GM18858 (cell line): ENCODE results near the gene OR2B3.
"Not testable (repeated sequence)": the region's sequence is repeated elsewhere in the genome, so short reads cannot be mapped to it uniquely, and the experiment has no call there.

Experiments
- ATAC-seq: cut with Tn5 transposase; IDR thresholded peaks from one replicate; pipeline ENCODE4 v1.9.1; 2021; ENCODE audit not compliant: unreplicated experiment

OR2B3 gene, protein sequence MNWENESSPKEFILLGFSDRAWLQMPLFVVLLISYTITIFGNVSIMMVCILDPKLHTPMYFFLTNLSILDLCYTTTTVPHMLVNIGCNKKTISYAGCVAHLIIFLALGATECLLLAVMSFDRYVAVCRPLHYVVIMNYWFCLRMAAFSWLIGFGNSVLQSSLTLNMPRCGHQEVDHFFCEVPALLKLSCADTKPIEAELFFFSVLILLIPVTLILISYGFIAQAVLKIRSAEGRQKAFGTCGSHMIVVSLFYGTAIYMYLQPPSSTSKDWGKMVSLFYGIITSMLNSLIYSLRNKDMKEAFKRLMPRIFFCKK

DNA sequence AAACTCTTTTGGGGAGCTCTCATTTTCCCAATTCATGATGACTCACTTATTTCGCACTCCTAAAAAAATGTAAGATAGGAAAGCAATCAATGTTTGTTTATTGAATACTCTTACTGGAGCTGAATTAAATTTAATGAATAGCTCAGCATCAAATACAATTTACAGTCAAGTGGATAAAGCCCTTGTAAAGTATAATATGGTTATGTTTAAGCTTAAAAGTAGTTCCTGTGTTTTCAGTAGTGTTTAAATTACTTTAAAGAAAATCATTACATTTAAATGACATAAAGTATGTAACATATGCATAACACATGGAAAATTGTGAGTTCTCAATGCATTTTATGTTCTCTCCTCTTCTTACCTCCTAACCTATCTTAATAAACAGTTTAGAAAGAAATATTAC lies at the start of gene OR2B3:
Gene OR2B3, minus strand, starts transcription at position 101 of the 400 bp plus-strand sequence. Its CDS starts 65 bp downstream, at position 36.
- no peak for ATAC-seq

DNA sequence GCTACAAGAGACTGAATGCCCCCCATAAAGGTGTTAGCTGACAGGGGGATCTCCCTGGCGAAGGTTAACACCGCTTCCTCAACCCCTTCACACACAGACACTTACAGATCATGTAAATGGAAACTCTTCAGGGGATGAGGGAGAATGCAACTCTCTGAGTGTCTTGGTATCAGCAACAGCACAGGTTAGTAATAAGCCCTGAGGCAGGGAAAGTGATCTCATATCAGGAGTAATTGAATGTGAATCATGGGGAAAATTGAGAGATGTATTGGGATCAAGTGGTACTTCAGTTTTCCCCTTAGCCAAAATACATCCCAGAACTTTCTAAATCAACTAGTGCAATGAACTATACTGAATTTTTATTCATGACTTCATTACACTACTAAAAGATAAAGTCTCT lies 44.6 kb upstream of the OR2B3 start:
- ATAC-seq, result no peak

DNA sequence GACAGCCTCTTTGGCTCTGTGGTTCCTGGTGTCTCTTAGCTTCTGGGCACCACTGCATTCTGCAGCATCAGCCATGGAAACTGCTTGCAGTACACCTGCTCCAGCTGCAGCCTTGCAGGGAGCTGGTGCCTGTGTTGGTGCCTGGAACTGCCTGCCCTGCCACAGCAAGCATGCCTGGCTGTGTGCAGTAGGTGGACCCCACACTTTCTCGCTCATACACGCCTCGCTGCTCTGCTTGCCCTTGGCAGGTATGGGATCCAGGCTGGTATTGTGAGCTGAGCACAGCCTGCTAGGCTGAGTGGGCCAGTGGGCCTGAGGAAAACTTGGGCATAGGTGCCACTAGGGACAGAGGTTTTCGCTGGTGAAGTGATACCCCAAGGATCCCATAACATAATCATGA lies 43.5 kb upstream of the OR2B3 start:
- no peak for ATAC-seq

DNA sequence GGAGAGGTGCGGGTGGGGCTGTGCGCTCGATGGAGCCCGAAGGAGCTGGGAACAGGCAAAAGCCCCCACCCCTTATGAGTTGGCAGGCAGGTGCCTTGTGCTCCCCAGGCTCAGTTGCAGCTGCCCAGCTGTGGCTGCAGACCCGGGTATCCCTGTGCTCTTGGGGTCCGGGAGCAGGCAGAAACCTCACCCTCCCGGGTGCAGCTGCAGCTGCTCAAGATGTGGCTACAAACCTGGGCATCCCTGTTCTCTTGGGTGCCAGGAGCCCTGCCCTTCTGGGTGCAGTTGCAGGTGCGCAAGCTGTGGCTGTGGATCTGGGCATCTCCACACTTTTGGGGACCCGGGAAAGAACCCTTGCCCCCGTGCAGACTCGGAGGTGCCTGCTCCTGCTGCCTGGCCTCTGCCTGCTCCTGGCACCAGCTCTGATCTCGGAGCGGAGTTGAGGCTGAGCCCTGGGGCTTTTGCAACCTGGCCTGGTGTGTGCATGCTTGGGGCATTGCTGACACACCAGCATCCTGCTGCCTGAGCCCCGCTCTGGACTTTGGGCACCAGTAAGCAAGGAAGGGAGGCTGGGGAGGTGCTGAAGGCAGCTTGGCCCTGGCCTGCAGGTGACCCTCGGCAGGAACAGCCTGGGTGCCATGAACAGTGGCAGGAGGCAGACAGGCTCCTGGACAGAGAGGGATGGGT lies 42.4 kb upstream of the OR2B3 start:
- ATAC-seq, result no peak

DNA sequence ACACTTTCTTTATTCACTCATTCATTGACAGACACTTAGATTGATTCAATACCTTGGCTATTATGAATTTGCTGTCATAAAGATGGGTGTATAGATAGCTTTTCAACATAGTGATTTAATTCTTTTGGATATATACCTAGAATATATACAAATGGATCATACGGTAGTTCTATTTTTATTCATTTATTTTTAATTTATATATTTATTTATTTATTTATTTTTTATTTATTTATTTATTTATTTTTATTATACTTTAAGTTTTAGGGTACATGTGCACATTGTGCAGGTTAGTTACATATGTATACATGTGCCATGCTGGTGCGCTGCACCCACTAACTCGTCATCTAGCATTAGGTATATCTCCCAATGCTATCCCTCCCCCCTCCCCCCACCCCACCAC lies 27.9 kb upstream of the OR2B3 start:
- ATAC-seq, result not testable (repeated sequence)

DNA sequence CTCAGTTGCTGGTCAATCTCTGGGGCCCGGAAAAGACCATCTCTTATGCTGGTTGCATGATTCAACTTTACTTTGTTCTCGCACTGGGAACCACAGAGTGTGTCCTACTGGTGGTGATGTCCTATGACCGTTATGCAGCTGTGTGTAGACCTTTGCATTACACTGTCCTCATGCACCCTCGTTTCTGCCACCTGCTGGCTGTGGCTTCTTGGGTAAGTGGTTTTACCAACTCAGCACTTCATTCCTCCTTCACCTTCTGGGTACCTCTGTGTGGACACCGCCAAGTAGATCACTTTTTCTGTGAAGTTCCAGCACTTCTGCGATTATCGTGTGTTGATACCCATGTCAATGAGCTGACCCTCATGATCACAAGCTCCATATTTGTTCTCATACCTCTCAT lies 25.0 kb upstream of the OR2B3 start:
- no peak for ATAC-seq

DNA sequence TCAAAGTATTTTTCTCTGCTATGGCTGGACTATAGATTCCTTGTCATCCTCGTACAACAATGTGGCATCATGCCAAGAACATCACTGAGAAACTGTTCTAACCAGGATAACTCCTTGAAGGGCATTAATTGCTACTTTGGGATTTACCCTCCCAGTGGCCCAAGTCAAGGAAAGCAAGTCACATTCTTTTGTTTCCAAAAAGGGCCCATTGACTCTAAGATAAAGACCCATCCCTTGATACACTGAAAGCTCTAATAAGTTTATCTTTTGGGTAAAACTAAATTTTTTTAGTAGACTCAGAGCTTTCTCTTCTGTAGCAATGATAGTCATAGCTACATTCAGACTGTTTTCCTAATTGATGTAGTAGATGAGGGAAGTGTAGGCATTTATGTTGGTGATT lies 20.6 kb upstream of the OR2B3 start, which contains the start of gene OR2J3:
Gene OR2J3, plus strand, starts transcription at position 301 of the 400 bp plus-strand sequence. CDS start 3,833 bp downstream, outside the sequence.
- ATAC-seq, result no peak

DNA sequence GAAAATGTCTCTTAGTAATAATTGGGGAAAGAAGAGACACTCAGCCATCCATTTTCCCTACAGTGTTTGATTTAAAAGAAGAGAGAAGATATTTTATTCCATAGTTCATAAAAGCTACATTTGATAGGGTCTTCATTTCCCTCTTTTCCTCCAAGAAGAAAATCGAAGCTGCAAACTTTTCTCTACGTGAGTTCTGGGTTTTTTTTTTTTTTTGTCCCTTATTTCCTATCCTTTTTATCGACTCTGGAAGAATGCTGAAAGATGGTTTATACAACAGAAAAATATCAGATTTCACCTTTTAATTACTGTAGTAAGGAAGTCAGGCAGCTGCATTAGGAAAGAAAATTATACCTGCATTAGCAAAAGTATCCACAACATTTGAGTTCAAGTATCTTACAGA lies 12.1 kb upstream of the OR2B3 start, which contains the start of gene OR2J1:
Gene OR2J1, plus strand, starts transcription at position 301 of the 400 bp plus-strand sequence. CDS start 1,453 bp downstream, outside the sequence.
- ATAC-seq, result no peak

DNA sequence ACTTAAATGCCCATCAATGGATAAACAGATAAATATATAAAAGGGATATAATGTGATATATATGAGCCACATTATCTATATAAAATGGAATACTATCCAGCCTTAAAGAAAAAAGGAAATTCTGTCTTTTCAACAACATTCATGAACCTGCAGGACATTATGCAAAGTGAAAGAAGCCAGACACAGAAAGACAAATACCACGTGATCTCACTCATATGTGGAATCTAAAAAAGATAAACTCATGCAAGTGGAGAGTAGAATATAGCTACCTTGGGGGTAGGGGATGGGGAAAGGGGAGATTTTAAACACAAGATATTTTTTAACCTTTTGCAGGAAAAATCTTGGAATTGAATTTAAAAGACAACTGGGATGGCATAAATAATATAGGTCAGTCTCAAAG lies 10.7 kb upstream of the OR2B3 start:
- no peak for ATAC-seq

DNA sequence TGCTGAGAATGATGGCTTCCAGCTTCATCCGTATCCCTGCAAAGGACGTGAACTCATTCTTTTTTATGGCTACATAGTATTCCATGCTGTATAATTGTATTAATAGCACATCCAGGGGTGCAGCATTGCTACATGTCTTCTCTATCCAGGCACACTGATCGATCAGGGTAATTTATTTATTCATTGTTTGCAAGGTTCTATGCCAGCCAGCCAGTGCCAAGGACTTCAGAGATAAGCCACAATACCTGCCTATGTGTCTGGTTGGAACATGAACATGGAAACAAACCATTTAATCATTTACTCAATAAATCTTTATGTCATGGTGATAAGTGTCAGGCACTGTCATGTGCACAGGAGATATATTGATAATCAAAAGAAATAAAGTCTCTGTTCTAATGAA lies 5.8 kb upstream of the OR2B3 start:
- no peak for ATAC-seq

DNA sequence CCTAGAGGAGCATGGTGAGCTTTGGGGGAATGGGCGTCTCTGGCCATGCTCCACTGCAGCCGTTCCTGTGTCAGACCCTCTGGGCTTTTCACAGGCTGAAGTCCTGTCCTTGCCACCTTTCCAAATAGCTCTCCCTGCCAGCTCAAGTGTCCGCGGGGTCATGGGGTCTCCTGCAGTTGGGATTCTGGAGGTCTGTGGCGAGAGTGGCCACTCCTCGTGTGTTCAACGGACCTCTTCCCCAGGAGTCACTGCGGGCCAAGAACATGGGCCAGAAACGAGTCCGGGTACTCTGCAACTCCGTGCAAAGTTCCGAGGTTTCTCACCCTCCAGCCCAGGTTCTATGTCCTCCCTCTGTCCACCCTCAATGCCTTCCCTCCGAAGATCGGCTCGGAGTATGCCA lies 4.7 kb downstream of the OR2B3 start:
- ATAC-seq, result no peak

DNA sequence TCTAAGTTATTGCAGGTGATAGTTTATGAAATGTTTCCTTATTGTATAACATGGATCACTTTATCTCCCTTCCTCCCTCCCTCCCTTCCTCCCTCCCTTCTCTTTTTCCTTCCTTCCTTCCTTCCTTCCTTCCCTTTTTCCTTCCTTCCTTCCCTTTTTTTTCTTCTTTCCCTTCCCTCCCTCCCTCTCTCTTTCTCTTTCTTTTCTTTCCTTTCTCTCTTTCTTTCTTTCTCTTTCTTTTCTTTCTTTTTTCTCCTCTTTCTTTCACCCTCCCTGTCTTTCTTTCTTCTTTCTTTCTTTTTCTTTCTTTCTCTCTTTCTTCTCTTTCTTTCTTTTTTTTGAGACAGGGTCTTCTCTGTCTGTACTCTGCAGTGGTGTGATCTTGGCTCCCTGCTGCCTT lies 5.8 kb downstream of the OR2B3 start:
- no peak for ATAC-seq

DNA sequence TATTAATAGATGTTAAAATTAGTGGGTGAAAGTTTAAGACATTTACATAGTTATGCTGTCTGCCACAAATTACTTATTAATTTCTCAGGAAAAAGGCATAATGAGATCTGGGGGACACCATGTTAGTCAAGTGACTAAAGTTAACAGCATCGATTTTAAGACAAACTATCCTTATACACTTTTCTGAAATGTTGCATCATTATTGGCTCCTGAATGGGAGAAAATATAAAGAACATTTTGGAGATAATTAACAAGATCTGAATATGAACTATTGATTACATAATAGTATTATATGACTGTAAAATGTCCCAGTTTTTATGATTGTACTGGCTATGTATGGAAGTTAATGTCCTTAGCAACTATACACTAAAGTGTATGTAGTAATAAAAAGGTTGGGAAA lies 7.9 kb downstream of the OR2B3 start:
- ATAC-seq, result no peak

DNA sequence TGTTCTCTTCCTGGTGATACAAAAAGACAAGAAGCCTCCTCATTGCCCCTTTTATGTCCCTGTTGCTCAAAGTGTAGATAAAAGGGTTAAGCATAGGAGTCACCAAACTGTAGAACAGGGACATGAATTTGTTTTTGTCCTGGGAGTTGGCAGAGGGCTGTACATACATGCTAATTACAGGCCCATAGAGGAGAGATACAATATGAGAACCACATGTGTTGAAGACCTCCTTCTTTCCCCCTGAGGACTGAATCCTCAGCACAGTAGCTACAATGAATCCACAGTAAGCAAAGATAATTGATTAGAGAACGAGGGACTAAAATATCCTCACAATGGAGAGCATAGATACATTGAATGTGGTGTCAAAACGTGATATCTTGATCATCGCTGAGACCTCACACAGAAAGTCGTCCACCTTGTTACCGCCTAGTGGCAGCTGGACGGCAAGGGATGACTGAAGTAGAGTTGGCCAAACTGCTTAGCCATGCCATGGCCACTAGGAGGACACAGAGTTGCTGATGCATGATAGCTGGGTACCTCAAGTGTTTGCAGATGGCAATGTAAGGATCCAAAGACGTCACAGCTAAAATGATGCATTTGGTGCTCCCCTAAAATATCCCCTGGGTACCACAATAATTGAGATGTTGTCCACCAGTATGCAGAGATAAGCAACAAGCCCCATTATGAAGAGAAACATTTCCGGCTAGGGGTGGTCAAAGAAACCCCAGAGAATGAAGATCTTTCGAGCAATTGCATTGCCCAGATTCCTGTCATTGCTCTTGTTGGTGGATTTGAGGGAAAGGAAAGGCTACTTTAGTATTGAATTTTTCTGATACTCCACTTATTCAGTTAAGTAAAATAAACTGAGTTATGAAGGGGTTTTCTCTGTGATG lies 15.0 kb downstream of the OR2B3 start:
- ATAC-seq, result no peak

DNA sequence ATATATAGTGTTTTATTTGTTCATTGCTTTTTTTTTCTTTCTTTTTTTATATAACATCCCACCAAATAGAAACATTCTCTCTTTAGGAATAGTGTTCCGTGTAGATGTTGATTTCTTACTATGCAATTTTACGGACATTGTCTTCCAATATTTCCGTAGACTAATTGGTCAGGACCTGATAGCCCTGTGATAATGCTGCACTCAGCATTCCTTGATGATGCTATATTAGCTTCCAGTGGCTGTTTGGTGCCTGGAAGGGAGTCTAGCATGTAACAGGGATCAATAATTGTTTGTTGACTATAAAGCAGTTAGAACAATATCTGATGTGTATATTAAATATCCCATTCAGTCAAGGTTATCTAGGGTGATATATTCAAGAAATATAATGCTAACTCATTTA lies 35.4 kb downstream of the OR2B3 start:
- no peak for ATAC-seq

DNA sequence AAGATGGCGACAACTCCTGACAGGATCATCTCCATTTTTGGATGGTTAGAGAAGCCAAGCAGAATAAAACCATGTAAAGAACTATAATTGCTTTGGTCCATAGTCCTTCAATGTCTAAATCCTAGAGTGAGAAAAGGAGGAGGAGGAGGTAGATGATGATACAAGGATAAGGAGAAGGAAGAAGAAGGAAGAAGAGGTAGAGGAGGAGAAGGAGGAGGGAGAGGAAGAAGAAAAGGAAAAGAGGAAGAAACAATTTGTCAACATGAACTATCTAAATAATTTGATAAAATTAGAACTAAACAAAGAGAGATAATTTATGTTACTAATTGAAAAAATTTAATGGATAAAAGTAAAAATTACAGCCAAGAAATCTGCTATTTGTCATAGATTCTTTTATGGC lies 42.0 kb downstream of the OR2B3 start, which contains the start of gene OR2W1:
Gene OR2W1, minus strand, starts transcription at position 101 of the 400 bp plus-strand sequence. Its CDS starts 0 bp downstream, at position 101.
- no peak for ATAC-seq
